GM12891 (cell line): ENCODE measurements around the gene CEP192.

Source experiments
- POLR2A ChIP-seq: IDR thresholded peaks from 2 replicates; pipeline ENCODE4 v1.6.1; 2011; ENCODE audit warnings: low read depth, low read length, control low read depth
- TAF1 ChIP-seq: IDR thresholded peaks from 2 replicates; pipeline ENCODE4 v1.6.1; 2011; ENCODE audit warnings: low read depth, low read length, control low read depth

- no peak for TF ChIP-seq POLR2A
- TF ChIP-seq TAF1: no peak
Observed at GRCh38 chr18:12975488-12975887, 15.7 kb upstream of the CEP192 start.
